H54 (cell line): ENCODE data around the gene TCF7.

Experiments used
- DNase-seq: peaks from one replicate; pipeline ENCODE4 v3.0.0; 2011; ENCODE audit warnings: low spot score, mixed read lengths; ENCODE audit not compliant: insufficient read length
- FAIRE-seq: peaks from 3 replicates; lab custom pipeline; 2011; peaks lifted over from hg19 to GRCh38; lab: Jason Lieb, UNC
- POLR2A ChIP-seq: IDR thresholded peaks from 2 replicates; pipeline ENCODE4 v1.6.1; 2011; ENCODE audit warnings: low read depth, mild to moderate bottlenecking, low read length

The TCF7 gene

DNA sequence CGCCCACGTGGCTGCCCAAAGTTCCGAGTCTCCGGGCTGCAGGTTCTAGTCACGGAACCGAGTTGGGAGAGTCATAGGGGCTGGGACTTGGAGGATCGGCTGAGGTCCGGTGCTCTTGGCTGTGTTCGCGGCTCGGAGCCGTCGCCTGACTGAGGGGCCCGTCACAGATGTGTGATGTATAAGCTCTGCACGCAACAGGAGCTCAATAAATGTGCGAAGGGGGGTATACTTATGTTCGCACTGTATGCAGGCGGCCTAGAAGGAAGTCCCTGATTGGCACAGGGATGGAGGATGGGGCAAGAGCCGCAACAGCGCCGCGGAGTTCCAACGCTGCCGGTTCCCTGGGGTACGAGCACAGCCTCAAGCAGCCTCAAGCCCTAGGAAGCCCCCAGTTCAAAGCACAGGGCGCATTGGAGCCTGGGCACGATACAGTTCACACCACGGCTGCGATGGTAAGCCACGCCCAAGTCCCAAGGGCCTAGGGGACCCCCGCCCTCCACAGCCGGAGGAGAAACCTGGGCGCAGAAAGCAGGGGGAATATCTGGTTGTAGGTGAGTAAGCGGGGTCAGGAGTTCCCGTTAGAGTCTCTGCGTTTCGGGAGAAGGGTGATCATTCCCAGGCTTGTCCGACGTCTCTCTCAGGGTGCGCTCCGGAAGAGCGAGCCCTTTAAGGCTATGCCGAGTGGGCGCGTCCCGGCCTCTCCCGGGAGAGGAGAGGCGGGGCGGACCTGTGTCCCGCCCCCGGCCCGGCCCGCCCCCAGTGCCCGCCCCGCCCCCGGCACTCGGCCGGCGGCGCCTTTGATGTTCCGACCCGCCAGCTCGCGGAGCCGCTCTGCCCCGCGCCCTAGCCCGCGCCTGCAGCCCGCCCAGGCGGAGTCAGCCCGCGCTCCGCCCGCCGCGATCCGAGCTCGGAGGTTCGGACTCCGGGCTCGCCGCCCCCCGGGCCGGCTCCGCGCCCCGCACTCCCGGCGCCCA, at the start of gene TCF7:
TSS of gene TCF7 (plus strand) at position 780 of the 974 bp plus-strand sequence. CDS start 226 bp downstream, outside the sequence.
- DNase-seq (peak; percentile 95), FAIRE-seq (no peak)
- no peak for TF ChIP-seq POLR2A

GRCh38 chr5:134069553-134069952, 44.9 kb upstream of the TCF7 start:
- no peak for DNase-seq
- no peak for TF ChIP-seq POLR2A
- FAIRE-seq, result no peak

- TF ChIP-seq POLR2A, result no peak
- FAIRE-seq, result no peak
- DNase-seq, result no peak
These were observed 43.5 kb upstream of the TCF7 start for GRCh38 chr5:134070725-134071613.

GRCh38 chr5:134071614-134072207, 42.8 kb upstream of the TCF7 start:
- FAIRE-seq, result no peak
- no peak for TF ChIP-seq POLR2A
- DNase-seq, result no peak

- FAIRE-seq (no peak), DNase-seq (no peak)
- no peak for TF ChIP-seq POLR2A
These were observed 41.8 kb upstream of the TCF7 start for GRCh38 chr5:134072471-134073210.

DNA sequence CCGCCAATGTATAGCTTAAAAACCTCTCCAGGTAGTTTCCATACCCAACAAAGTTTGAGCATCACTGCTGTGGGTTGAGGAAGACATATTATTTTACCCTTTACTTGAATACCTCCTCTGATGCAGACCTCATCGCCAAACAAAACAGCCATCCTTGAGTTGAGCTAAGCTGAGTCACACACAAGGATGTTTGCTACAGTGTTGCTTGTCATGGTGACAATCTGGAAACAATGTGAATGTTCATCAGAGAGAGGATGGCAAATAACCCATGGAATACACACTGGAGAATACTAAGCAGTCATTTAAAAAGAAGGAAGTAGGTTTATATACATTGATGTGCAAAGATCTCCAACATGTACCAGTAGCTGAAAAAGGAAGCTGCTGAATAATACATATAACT, 41.1 kb upstream of the TCF7 start:
- TF ChIP-seq POLR2A, result no peak
- no peak for FAIRE-seq
- DNase-seq, result no peak

- DNase-seq (no peak), FAIRE-seq (no peak)
- no peak for TF ChIP-seq POLR2A
These were observed 39.4 kb upstream of the TCF7 start for GRCh38 chr5:134075102-134075501.

GRCh38 chr5:134077926-134078580, 36.4 kb upstream of the TCF7 start:
- FAIRE-seq (no peak), DNase-seq (no peak)
- no peak for TF ChIP-seq POLR2A

- FAIRE-seq, result no peak
- no peak for DNase-seq
- no peak for TF ChIP-seq POLR2A
These were observed 34.5 kb upstream of the TCF7 start for GRCh38 chr5:134079748-134080581.

GRCh38 chr5:134082264-134082992, 32.1 kb upstream of the TCF7 start:
- DNase-seq (no peak), FAIRE-seq (no peak)

GRCh38 chr5:134083517-134083916, 31.0 kb upstream of the TCF7 start:
- DNase-seq (no peak), FAIRE-seq (no peak)
- no peak for TF ChIP-seq POLR2A

More at GRCh38 chr5:134082264-134082992, 32.1 kb upstream of the TCF7 start:
- TF ChIP-seq POLR2A, result no peak
